GM18526 (cell line): ENCODE data around the gene G2E3.

Experiments
- POLR2A ChIP-seq: IDR thresholded peaks from 3 replicates; pipeline ENCODE4 v1.6.1; 2011; ENCODE audit not compliant: insufficient read length; ENCODE audit errors: extremely low read depth

Gene G2E3

GRCh38 chr14:30584058-30584630 lies 25.2 kb downstream of the G2E3 start:
- TF ChIP-seq POLR2A: no peak

- TF ChIP-seq POLR2A: no peak
These were observed 26.2 kb downstream of the G2E3 start for GRCh38 chr14:30585204-30585603.

GRCh38 chr14:30587141-30587540 lies 28.2 kb downstream of the G2E3 start:
- no peak for TF ChIP-seq POLR2A

GRCh38 chr14:30588873-30589272 lies 29.9 kb downstream of the G2E3 start:
- TF ChIP-seq POLR2A: no peak

- no peak for TF ChIP-seq POLR2A
These were observed 38.0 kb downstream of the G2E3 start for GRCh38 chr14:30596935-30597334.

GRCh38 chr14:30597504-30597903 lies 38.5 kb downstream of the G2E3 start:
- TF ChIP-seq POLR2A: no peak

- no peak for TF ChIP-seq POLR2A
These were observed 42.3 kb downstream of the G2E3 start for GRCh38 chr14:30600922-30601918.

- TF ChIP-seq POLR2A: no peak
These were observed 44.4 kb downstream of the G2E3 start for GRCh38 chr14:30603402-30603801.

GRCh38 chr14:30607156-30607780 lies 48.3 kb downstream of the G2E3 start:
- TF ChIP-seq POLR2A: no peak

- TF ChIP-seq POLR2A: no peak
These were observed 49.6 kb downstream of the G2E3 start for GRCh38 chr14:30608533-30609006.

- no peak for TF ChIP-seq POLR2A
These were observed 51.9 kb downstream of the G2E3 start for GRCh38 chr14:30610787-30611343.

- no peak for TF ChIP-seq POLR2A
These were observed 55.2 kb downstream of the G2E3 start for GRCh38 chr14:30614155-30614554.

GRCh38 chr14:30620178-30620577 lies 61.2 kb downstream of the G2E3 start:
- TF ChIP-seq POLR2A: no peak

GRCh38 chr14:30621354-30621939 lies 62.5 kb downstream of the G2E3 start:
- TF ChIP-seq POLR2A: no peak

GRCh38 chr14:30621940-30622830 lies 63.2 kb downstream of the G2E3 start, which contains the start of gene SCFD1:
Gene SCFD1, plus strand, starts transcription at chr14:30622319. Its CDS starts 20 bp downstream, at chr14:30622339.
- TF ChIP-seq POLR2A: peak; percentile 97
